Suppressor macrophage treated with lipopolysaccharide for 4 hours (primary cell): ENCODE results near the gene TOR1A.
A peak's percentile ranks its signal among the peaks of the same experiment; 100 is the strongest.

Experiments used
- DNase-seq: peaks from one replicate; pipeline ENCODE4 v3.0.0-alpha.2; 2020

TOR1A gene, protein sequence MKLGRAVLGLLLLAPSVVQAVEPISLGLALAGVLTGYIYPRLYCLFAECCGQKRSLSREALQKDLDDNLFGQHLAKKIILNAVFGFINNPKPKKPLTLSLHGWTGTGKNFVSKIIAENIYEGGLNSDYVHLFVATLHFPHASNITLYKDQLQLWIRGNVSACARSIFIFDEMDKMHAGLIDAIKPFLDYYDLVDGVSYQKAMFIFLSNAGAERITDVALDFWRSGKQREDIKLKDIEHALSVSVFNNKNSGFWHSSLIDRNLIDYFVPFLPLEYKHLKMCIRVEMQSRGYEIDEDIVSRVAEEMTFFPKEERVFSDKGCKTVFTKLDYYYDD

DNA sequence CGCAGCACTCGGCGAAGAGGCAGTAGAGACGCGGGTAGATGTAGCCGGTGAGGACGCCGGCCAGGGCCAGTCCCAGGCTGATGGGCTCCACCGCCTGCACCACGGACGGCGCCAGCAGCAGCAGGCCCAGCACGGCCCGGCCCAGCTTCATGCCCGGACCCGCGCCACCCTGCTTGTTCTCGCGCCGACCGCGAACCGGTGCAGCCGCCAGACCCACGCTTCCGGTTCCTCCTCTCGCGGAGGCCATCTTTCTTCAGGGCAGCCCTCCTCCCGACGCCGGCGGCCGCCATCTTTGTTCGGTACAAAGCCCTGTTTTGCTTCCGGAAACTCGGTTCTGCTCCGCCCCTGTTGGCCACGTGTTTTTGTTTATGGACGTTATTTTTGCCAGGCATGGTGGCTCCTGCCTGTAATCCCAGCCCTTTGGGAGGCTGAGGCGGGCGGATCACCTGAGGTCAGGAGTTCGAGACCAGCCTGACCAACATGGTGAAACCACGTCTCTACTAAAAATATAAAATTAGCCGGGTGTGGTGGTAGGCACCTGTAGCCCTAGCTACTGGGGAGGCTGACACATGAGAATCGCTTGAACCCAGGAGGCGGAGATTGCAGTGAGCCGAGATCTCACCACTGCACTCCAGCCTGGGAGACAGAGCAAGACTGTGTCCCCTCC is at the start of gene TOR1A:
TSS of gene TOR1A (minus strand) at position 202 of the 667 bp plus-strand sequence. CDS start at position 151, 51 bp downstream.
- DNase-seq = peak; percentile 95

GRCh38 chr9:129871046-129871445 is 47.1 kb upstream of the TOR1A start:
- DNase-seq = no peak

DNA sequence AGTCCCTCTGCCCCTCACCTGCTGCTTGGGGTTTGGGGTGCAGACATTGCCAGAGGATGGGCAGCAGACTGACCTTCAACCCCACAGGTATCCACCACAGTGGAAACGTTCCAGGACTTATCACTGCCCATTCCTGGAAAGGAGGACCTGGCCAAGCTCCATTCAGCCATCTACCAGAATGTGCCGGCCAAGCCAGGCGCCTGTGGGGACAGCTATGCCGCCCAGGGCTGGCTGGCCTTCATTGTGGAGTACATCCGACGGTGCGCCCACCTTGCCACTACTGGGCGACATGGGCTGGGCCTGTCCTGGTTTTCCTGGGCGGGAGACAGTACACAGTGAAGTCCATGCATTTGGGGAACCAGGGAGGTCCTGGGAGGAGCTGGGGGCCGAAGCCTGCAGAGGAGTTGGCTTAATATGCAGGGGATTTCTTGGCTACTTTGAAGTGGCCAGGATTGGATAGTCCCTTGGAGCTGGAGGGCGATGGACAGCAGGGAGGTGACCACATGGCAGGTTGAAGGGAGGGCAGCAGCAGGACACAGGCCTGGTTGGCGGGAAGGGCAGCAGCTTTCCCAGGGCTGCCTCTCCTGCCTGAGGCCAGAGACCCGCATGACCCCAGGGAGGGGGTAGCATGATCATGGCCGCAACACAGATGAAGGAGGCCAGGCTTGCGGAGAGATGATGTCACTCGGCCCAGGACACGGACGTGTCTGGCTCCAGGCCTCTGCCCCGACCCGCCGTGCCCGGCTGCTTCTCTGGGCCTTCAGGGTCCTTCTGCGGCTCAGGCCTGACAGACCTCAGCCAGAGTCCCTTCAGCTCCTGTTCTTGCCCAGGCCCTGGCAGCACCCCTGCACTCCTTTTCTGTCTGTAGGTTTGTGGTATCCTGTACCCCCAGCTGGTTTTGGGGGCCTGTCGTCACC is 45.9 kb upstream of the TOR1A start:
- no peak for DNase-seq

GRCh38 chr9:129868872-129869486 is 45.0 kb upstream of the TOR1A start:
- no peak for DNase-seq

DNA sequence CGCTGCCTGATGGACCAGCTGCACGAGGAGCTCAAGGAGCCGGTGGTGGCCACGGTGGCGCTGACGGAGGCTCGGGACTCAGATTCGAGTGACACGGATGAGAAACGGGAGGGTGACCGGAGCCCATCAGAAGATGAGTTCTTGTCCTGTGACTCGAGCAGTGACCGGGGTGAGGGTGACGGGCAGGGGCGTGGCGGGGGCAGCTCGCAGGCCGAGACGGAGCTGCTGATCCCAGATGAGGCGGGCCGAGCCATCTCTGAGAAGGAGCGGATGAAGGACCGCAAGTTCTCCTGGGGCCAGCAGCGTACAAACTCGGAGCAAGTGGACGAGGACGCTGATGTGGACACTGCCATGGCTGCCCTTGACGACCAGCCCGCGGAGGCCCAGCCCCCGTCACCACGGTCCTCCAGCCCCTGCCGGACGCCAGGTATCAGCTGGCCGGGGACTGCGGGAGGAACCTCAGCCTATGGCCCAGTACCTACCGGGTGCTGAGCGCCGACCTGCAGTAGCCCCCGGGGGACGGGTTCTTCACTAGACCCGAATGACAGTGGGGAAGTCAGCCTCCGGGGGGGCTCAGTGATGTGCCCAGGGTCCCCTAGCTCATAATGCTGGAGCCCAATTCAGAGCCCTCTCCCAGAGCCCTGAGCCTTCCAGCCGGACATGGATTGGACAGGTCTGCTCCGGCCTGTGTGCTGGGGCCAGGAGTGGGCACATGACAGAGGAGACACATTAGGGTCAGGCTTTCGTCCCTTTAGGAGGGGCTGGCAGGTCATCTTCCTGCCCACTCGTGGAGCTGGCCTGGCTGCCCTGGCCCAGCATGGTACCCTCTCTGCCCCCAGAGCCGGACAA is 44.3 kb upstream of the TOR1A start:
- DNase-seq = no peak

DNA sequence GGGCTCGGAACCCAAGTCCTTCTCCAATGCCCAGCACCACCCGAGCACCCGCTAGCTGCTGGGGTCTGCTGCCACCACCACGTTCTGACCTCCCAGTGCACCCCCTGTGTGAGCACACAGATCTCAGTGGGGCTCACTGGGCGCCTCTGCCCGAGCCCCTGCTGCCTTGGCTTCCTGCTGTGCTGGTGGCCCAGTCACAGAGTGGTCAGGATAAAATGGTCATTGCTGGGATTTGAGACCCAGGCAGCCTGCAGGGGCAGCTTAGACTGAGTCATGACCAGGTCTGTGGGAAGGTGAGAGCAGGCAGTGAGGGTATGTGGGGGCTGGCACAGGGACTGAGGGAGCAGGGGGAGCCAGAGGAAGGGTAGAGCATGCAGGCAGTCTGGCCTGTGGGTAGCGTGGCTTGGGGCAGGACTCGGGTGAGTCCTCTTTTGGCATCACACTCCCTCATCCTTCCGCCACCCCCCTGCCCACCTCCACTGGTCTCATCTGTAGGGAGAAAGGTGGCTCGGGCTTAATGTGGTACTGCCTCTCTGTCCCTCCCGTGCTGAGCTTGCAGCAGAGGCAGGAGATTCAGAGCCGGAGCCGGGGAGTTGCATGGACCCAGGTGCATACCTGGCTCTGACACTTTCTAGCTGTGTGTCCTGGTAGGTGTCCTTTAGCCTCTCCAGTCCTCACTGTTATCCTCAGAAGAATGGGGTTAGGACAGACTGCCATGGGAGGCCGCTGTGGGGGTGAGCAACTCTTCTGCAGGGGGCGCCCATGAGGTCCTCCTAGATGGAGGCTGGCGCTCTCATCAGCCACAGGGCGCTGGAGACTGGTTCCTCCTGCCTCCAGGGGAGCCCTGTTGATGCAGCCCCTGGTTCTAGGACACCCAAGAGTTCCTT is 43.4 kb upstream of the TOR1A start:
- DNase-seq = no peak

- DNase-seq = peak; percentile 50
Measured at GRCh38 chr9:129866394-129867135, 42.6 kb upstream of the TOR1A start.

- no peak for DNase-seq
Measured at GRCh38 chr9:129865668-129866320, 41.9 kb upstream of the TOR1A start.

DNA sequence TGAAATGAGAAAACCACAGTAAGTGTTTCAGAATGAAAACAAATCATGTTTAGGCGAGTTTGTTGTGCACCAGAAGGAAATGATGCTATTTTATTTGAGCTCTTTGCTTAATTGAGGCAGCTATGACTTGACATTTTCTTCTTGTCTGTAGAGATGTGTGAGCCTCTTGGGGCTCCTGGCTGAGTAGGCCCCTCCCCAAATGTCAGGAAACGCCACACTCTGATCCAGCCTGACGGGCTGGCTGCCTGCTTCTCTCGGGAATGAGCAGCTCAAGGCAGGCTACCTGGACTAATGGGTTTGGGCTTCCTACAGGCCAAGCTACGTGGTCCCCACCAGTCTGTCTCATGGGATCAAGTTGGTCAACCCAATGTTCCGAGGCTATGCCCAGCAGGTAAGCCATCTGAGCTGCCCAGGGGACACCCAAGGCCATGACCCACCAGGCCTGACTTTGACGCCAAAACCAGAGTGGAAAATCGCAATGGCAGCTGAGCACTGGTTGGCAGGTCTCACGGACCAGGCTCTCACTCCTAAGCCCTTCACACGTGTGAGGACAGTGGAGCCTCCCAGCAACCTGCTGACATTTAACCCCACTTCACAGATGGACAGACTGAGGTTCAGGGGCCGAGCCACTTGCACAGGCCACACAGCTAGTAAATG is 41.2 kb upstream of the TOR1A start:
- no peak for DNase-seq

GRCh38 chr9:129863059-129863690 is 39.2 kb upstream of the TOR1A start:
- peak; percentile 12 for DNase-seq

GRCh38 chr9:129861447-129861827 is 37.5 kb upstream of the TOR1A start:
- DNase-seq = no peak

DNA sequence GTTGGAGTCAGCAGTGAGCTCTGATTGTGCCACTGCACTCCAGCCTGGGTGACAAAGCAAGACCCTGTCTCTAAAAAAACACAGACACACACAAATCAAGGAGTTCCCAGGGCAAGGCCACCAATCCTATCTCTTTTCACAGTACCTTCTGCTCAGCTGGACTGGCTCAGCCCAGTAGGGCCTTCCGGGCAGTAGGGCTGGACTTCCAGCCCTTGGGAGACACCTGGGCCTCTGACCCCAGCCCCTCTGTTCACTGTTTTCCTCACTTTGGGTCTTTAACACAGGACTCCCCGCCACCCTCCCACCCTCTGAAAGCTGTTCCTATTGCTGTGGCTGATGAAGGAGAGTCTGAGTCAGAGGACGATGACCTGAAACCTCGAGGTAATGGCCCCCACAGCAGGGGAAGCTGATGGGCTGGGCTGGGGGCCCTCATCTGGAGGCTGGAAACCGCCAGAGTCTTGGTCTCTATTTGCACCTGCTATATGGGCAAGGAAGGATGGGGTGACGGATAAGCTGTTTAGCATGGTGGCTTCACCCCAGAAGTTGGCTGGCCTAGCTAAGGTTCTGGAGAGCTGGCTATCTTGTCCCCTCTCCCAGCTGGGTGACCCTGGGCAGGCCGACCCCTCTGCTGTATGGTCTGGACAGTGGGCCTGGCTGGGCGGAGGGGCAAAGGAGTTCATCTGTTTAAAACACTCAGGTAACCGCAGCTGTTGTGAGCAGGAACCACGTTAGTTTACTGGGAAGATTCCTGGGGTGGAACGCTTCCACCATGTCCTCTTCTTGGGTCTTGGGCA is 36.9 kb upstream of the TOR1A start:
- no peak for DNase-seq

- DNase-seq = no peak
Measured at GRCh38 chr9:129858167-129858962, 34.4 kb upstream of the TOR1A start.

GRCh38 chr9:129857207-129857606 is 33.3 kb upstream of the TOR1A start:
- DNase-seq = no peak

DNA sequence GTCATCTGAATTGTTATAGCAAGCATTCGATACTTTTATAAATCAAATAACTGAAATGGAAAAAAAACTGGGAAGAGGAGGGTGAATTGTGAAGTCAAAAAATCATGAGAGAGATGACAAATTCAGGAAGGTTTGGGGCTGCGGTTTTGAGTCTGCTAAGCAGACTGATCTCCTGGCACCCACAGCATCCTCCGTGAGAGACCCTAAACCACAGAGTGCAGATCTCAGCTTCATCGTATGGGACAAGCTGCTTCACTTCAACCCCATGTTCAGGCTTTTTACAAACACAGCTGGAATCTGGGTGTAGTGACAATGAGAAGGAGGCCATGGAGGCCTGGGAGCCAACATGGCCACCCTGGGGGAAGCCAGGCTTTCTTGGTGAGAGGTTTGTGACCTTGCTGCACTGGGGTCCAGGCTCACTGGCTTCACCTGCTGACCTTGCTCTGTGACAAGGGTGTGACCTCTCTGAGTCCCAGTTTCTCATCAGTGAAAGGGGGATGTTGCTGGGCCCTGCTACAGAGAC is 30.7 kb upstream of the TOR1A start:
- DNase-seq = no peak

DNA sequence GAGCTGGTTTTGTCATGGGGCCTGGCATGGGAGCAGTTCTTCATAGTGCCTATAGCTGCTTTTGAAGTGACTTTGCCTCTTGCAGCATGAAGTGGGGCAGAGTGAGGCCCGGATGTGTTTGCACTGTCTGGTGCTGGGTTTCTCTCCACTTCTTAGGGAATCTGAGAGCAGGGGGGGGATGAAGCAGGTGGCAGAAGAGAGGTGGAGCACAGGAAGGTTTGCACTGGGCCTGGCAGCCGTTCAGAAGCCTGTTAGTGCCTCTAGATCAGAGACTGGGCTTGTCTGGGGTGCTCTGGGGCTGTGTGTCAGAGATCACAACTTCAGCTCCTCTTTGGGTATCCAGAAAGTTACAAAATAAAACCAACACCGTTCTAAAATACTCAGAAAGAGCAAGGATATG is 29.7 kb upstream of the TOR1A start:
- no peak for DNase-seq

DNA sequence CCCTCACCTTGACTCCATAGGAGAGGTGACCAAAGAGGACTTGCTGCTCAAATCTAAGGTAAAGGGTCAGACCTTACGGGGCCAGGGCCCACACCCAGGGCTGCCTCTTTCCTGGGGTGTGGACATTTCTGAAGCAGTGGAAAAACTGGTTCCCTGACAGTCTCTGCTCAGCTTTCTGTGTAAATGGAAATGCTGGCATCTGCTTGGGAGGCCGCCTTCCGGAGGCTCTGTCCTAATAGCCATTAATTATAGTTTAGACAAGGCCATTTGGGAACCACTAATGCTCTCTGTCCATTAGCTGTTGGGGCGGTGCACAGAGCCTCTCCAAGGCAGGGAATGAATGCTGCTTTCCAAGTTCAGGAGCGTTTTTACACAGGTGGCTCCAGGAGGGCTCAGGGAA is 28.6 kb upstream of the TOR1A start:
- no peak for DNase-seq
